ENCODE data around the gene AXIN2. TPM values are rescaled to one million over a fixed set of nuclear protein-coding genes. Genes with fewer than 3 reads are reported as not detected.

Gene AXIN2
- total and polyA plus RNA-seq, 12 donors = 5.7 to 19.2 (median 11.8) TPM

GRCh38 chr17:65538675-65539529 is 22.5 kb downstream of the AXIN2 start:
- 63 to 72% methylated on average over 12 of the region's 12 CpGs for WGBS, 2 donors

GRCh38 chr17:65537845-65538674 is 23.4 kb downstream of the AXIN2 start:
- peaks cover 0 to 32% (median 16%) of the 10 kb centered on the region in 9 donors for H3K4me1 ChIP-seq
- H3K36me3 ChIP-seq = peaks cover 0 to 75% (median 49%) of the 10 kb centered on the region in 9 donors
- no peak overlapping the region for H3K4me3 ChIP-seq
- intact Hi-C loops (cut with DNase I) = no loop called here
- no peak overlapping the region for H3K27ac ChIP-seq
- no peaks in the 10 kb centered on the region for H3K9me3 ChIP-seq
- ATAC-seq (no peak), DNase-seq (no peak)
- H3K27me3 ChIP-seq = no peaks in the 10 kb centered on the region
- 94% methylated on average over 50 of the region's 50 CpGs for WGBS, 2 donors
- no peak for TF ChIP-seq CTCF (IDR thresholded peaks at IDR 0.05)

More at GRCh38 chr17:65538675-65539529, 22.5 kb downstream of the AXIN2 start:
- H3K4me3 ChIP-seq = no peak overlapping the region
- no peak for ATAC-seq
- H3K27me3 ChIP-seq = no peaks in the 10 kb centered on the region
- no peaks in the 10 kb centered on the region for H3K9me3 ChIP-seq
- DNase-seq = no peak
- no peak for TF ChIP-seq CTCF (IDR thresholded peaks at IDR 0.05)
- H3K36me3 ChIP-seq = peaks cover 0 to 66% (median 41%) of the 10 kb centered on the region in 9 donors
- H3K4me1 ChIP-seq = peaks cover 0 to 38% (median 20%) of the 10 kb centered on the region in 9 donors
- H3K27ac ChIP-seq = no peak overlapping the region
- intact Hi-C loops (cut with DNase I) = no loop called here

- no peak for TF ChIP-seq CTCF (IDR thresholded peaks at IDR 0.05)
- no peak for ATAC-seq
- Histone ChIP-seq H3K4me3 (no peak overlapping the region), H3K4me1 (peaks cover 0 to 32% (median 15%) of the 10 kb centered on the region in 9 donors), H3K9me3 (no peaks in the 10 kb centered on the region), H3K36me3 (peaks cover 0 to 80% (median 50%) of the 10 kb centered on the region in 9 donors), H3K27me3 (no peaks in the 10 kb centered on the region), H3K27ac (no peak overlapping the region)
- intact Hi-C loops (cut with DNase I) = no loop called here
- 98% methylated on average over 35 of the region's 35 CpGs for WGBS, 2 donors
- no peak for DNase-seq
These were observed 24.1 kb downstream of the AXIN2 start for GRCh38 chr17:65537343-65537844.
